Body of pancreas (tissue), 4 donors: ENCODE measurements around the gene HAND1. TPM values are rescaled to one million over a fixed set of nuclear protein-coding genes. Genes with fewer than 3 reads are reported as not detected.

ENCODE experiments used
- ATAC-seq: fragments of 150-250 bp; one replicate; pipeline ENCODE4 v1.9.1; 2016
- DNase-seq, 4 donors: peaks; one replicate each; pipeline ENCODE4 v3.0.0-alpha.2; 2019
- H3K27ac ChIP-seq, 4 donors: fragments of 200-600 bp; sonication (generic); 1 replicate in 3 of 4; 2 replicates in 1 of 4; pipeline versions ENCODE4 v1.5.1 to v1.6.1; 2016 to 2019; ENCODE audit warnings: mild to moderate bottlenecking in 1 of 4, mixed read lengths in 1 of 4, moderate library complexity in 1 of 4
- H3K27me3 ChIP-seq, 2 donors: fragments of 200-600 bp; sonication (generic); one replicate each; pipeline ENCODE4 v1.6.0; 2016; ENCODE audit warnings: mild to moderate bottlenecking in 1 of 2
- H3K36me3 ChIP-seq, 2 donors: fragments of 200-600 bp; sonication (generic); replicated peaks in 1 of 2; 2 replicates each; pipeline ENCODE4 v1.5.1; 2016; ENCODE audit warnings: low read depth in 2 of 2; ENCODE audit not compliant: insufficient read depth in 1 of 2
- H3K4me1 ChIP-seq: fragments of 200-600 bp; sonication (generic); one replicate; pipeline ENCODE4 v1.6.0; 2016
- H3K4me3 ChIP-seq, 2 donors: fragments of 200-600 bp; sonication (generic); 1 replicate in 1 of 2; 2 replicates in 1 of 2; pipeline ENCODE4 v1.5.1; 2016 to 2019
- H3K9me3 ChIP-seq, 3 donors: fragments of 200-600 bp; sonication (generic); 1 replicate in 2 of 3; 2 replicates in 1 of 3; pipeline ENCODE4 v1.5.1; 2016
- CTCF ChIP-seq, 7 experiments: fragments of 450-650 bp in 4 of 7; fragments of 200-600 bp in 3 of 7; sonication (generic) in 3 of 7; IDR thresholded peaks; one replicate each; pipeline ENCODE4 v1.5.1; 2016 to 2019; ENCODE audit warnings: antibody characterized with exemption in 7 of 7
- POLR2A ChIP-seq, 3 donors: fragments of 450-650 bp; IDR thresholded peaks; one replicate each; pipeline ENCODE4 v1.6.1; 2016; ENCODE audit warnings: antibody characterized with exemption in 3 of 3, mild to moderate bottlenecking in 2 of 3
- WGBS, 2 donors: methylation state at CpG; one replicate each; pipeline ENCODE4 v1.1.5; 2017; 5-methylcytosine and 5-hydroxymethylcytosine counted together
- intact Hi-C: fragments of 100-400 bp; cut with DNase I; formaldehyde crosslinking; loops from one replicate; pipeline ENCODE4 v1.15.1; 2023
- total RNA-seq, 2 donors: library from RNA; depleted of rRNA; stranded (reverse); fragments of >200 nt; gene quantifications; one replicate each; pipeline ENCODE4 v1.1.0, GENCODE V29; 2016

Gene HAND1
- total RNA-seq, 2 donors from 2014 or later: not detected

GRCh38 chr5:154514331-154514730 is 36.3 kb upstream of the HAND1 start:
- WGBS, 2 donors: 57 to 77% methylated on average over 2 of the region's 2 CpGs
- TF ChIP-seq POLR2A (IDR thresholded peaks at IDR 0.05): no peak
- no peak for TF ChIP-seq CTCF (IDR thresholded peaks at IDR 0.05)
- Histone ChIP-seq H3K9me3 (no peaks in the 10 kb centered on the region), H3K27me3 (no peaks in the 10 kb centered on the region), H3K4me3 (no peak overlapping the region), H3K27ac (no peak overlapping the region), H3K36me3 (no peaks in the 10 kb centered on the region), H3K4me1 (no peaks in the 10 kb centered on the region)
- ATAC-seq (no peak), DNase-seq (no peak)
- intact Hi-C loops: no loop called here

GRCh38 chr5:154513669-154514084 is 35.6 kb upstream of the HAND1 start:
- Histone ChIP-seq H3K36me3 (no peaks in the 10 kb centered on the region), H3K9me3 (no peaks in the 10 kb centered on the region), H3K27ac (no peak overlapping the region), H3K4me3 (no peak overlapping the region), H3K4me1 (no peaks in the 10 kb centered on the region), H3K27me3 (no peaks in the 10 kb centered on the region)
- TF ChIP-seq CTCF (IDR thresholded peaks at IDR 0.05) (no peak), POLR2A (IDR thresholded peaks at IDR 0.05) (no peak)
- intact Hi-C loops: no loop called here
- ATAC-seq (no peak), DNase-seq (no peak)
- WGBS, 2 donors: 36 to 49% methylated on average over 4 of the region's 4 CpGs

- WGBS, 2 donors: 61 to 75% methylated on average over 2 of the region's 2 CpGs
- H3K9me3 ChIP-seq: no peaks in the 10 kb centered on the region
- H3K27ac ChIP-seq: no peak overlapping the region
- intact Hi-C loops: no loop called here
- H3K4me3 ChIP-seq: no peak overlapping the region
- ATAC-seq (no peak), DNase-seq (no peak)
- H3K4me1 ChIP-seq: no peaks in the 10 kb centered on the region
- TF ChIP-seq POLR2A (IDR thresholded peaks at IDR 0.05) (no peak), CTCF (IDR thresholded peaks at IDR 0.05) (no peak)
- H3K36me3 ChIP-seq: no peaks in the 10 kb centered on the region
- H3K27me3 ChIP-seq: no peaks in the 10 kb centered on the region
Measured at GRCh38 chr5:154511984-154512383, 34.0 kb upstream of the HAND1 start.

- Histone ChIP-seq H3K36me3 (no peaks in the 10 kb centered on the region), H3K4me1 (no peaks in the 10 kb centered on the region), H3K9me3 (no peaks in the 10 kb centered on the region), H3K27me3 (no peaks in the 10 kb centered on the region), H3K27ac (no peak overlapping the region), H3K4me3 (no peak overlapping the region)
- TF ChIP-seq CTCF (IDR thresholded peaks at IDR 0.05) (no peak), POLR2A (IDR thresholded peaks at IDR 0.05) (no peak)
- WGBS, 2 donors: 58 to 68% methylated on average over 4 to 5 of the region's 5 CpGs
- no peak for ATAC-seq
- intact Hi-C loops: no loop called here
- DNase-seq: no peak
Measured at GRCh38 chr5:154509784-154510555, 31.9 kb upstream of the HAND1 start.

- no peak for TF ChIP-seq CTCF (IDR thresholded peaks at IDR 0.05)
- TF ChIP-seq POLR2A (IDR thresholded peaks at IDR 0.05): no peak
- Histone ChIP-seq H3K27me3 (no peaks in the 10 kb centered on the region), H3K4me1 (no peaks in the 10 kb centered on the region), H3K4me3 (no peak overlapping the region), H3K27ac (no peak overlapping the region), H3K36me3 (no peaks in the 10 kb centered on the region), H3K9me3 (no peaks in the 10 kb centered on the region)
- ATAC-seq (no peak), DNase-seq (no peak)
- intact Hi-C loops: no loop called here
- 80 to 83% methylated on average over 2 of the region's 2 CpGs for WGBS, 2 donors
Measured at GRCh38 chr5:154508114-154508513, 30.1 kb upstream of the HAND1 start.
